ENCODE measurements around the gene TTYH1.

- TF ChIP-seq POLR2AphosphoS5 (IDR thresholded peaks at IDR 0.05; ENCODE audit: borderline replicate concordance, low read depth, low read length), result peak; percentile 46; the same call in 1 of the 2 replicates
- TF ChIP-seq EZH2 (IDR thresholded peaks at IDR 0.05), result no peak
- no peak for TF ChIP-seq FOXP2 (optimal IDR thresholded peaks at IDR 0.05; ENCODE audit: control extremely low read depth, extremely low read length, insufficient read depth)
These were observed 58.0 kb downstream of the TTYH1 start, which contains the start of gene CDC42EP5 for GRCh38 chr19:54473071-54473891.
